ENCODE data around the gene XXYLT1. TPM values are rescaled to one million over a fixed set of nuclear protein-coding genes. Genes with fewer than 3 reads are reported as not detected.

XXYLT1 gene
- total and polyA plus RNA-seq, 2 of the 8 experiments (the other 6 are each of a cell fraction or from before 2014, with no cell fraction given) = 18.9 to 23.8 TPM

GRCh38 chr3:195095035-195095703 is 175.8 kb downstream of the XXYLT1 start (continued):
- TF ChIP-seq, protein P1, sequence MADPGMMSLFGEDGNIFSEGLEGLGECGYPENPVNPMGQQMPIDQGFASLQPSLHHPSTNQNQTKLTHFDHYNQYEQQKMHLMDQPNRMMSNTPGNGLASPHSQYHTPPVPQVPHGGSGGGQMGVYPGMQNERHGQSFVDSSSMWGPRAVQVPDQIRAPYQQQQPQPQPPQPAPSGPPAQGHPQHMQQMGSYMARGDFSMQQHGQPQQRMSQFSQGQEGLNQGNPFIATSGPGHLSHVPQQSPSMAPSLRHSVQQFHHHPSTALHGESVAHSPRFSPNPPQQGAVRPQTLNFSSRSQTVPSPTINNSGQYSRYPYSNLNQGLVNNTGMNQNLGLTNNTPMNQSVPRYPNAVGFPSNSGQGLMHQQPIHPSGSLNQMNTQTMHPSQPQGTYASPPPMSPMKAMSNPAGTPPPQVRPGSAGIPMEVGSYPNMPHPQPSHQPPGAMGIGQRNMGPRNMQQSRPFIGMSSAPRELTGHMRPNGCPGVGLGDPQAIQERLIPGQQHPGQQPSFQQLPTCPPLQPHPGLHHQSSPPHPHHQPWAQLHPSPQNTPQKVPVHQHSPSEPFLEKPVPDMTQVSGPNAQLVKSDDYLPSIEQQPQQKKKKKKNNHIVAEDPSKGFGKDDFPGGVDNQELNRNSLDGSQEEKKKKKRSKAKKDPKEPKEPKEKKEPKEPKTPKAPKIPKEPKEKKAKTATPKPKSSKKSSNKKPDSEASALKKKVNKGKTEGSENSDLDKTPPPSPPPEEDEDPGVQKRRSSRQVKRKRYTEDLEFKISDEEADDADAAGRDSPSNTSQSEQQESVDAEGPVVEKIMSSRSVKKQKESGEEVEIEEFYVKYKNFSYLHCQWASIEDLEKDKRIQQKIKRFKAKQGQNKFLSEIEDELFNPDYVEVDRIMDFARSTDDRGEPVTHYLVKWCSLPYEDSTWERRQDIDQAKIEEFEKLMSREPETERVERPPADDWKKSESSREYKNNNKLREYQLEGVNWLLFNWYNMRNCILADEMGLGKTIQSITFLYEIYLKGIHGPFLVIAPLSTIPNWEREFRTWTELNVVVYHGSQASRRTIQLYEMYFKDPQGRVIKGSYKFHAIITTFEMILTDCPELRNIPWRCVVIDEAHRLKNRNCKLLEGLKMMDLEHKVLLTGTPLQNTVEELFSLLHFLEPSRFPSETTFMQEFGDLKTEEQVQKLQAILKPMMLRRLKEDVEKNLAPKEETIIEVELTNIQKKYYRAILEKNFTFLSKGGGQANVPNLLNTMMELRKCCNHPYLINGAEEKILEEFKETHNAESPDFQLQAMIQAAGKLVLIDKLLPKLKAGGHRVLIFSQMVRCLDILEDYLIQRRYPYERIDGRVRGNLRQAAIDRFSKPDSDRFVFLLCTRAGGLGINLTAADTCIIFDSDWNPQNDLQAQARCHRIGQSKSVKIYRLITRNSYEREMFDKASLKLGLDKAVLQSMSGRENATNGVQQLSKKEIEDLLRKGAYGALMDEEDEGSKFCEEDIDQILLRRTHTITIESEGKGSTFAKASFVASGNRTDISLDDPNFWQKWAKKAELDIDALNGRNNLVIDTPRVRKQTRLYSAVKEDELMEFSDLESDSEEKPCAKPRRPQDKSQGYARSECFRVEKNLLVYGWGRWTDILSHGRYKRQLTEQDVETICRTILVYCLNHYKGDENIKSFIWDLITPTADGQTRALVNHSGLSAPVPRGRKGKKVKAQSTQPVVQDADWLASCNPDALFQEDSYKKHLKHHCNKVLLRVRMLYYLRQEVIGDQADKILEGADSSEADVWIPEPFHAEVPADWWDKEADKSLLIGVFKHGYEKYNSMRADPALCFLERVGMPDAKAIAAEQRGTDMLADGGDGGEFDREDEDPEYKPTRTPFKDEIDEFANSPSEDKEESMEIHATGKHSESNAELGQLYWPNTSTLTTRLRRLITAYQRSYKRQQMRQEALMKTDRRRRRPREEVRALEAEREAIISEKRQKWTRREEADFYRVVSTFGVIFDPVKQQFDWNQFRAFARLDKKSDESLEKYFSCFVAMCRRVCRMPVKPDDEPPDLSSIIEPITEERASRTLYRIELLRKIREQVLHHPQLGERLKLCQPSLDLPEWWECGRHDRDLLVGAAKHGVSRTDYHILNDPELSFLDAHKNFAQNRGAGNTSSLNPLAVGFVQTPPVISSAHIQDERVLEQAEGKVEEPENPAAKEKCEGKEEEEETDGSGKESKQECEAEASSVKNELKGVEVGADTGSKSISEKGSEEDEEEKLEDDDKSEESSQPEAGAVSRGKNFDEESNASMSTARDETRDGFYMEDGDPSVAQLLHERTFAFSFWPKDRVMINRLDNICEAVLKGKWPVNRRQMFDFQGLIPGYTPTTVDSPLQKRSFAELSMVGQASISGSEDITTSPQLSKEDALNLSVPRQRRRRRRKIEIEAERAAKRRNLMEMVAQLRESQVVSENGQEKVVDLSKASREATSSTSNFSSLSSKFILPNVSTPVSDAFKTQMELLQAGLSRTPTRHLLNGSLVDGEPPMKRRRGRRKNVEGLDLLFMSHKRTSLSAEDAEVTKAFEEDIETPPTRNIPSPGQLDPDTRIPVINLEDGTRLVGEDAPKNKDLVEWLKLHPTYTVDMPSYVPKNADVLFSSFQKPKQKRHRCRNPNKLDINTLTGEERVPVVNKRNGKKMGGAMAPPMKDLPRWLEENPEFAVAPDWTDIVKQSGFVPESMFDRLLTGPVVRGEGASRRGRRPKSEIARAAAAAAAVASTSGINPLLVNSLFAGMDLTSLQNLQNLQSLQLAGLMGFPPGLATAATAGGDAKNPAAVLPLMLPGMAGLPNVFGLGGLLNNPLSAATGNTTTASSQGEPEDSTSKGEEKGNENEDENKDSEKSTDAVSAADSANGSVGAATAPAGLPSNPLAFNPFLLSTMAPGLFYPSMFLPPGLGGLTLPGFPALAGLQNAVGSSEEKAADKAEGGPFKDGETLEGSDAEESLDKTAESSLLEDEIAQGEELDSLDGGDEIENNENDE (IDR thresholded peaks at IDR 0.05; ENCODE audit: insufficient replicate concordance, low read length) = no peak
- TF ChIP-seq CEBPB (IDR thresholded peaks at IDR 0.05; ENCODE audit: low read depth, low read length) (no peak), HDAC2 (IDR thresholded peaks at IDR 0.05; ENCODE audit: borderline replicate concordance in 1 of 2, low read depth in 2 of 2, low read length in 2 of 2) (no peak), TEAD4 (IDR thresholded peaks at IDR 0.05; ENCODE audit: low read depth, low read length) (no peak), RAD21 (IDR thresholded peaks at IDR 0.05 in 1 of 2, conservative IDR thresholded peaks at IDR 0.05 in 1 of 2; ENCODE audit: low read depth in 2 of 2, low read length in 2 of 2) (no peak), SAP30 (IDR thresholded peaks at IDR 0.05; ENCODE audit: insufficient read depth, insufficient replicate concordance, low read length) (no peak), RFX5 (IDR thresholded peaks at IDR 0.05; ENCODE audit: borderline replicate concordance, low read depth, low read length) (no peak)
